ENCODE results near the gene MAPT.

The MAPT gene

GRCh38 chr17:45876539-45876938 lies 17.8 kb upstream of the MAPT start:
- no peak for TF ChIP-seq CTCF (IDR thresholded peaks at IDR 0.05)

DNA sequence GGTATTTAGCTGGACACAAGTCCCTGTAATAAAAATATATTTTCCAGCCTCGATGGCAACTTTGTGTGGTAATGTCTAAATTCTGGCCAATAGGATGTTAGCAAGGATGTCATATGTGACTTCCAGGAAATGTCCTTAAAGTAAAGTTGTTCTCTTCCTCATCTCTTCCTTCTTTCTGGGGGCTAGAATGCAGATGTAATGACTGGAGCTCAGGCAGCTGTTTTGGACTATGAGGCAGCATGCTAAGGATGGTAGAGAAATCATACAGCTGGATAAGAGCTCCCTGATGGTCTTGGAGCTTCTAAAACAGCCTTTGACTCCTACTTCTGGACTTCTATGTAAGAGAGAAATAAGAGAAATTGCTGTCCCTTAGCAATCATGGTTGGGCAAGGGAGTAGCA lies 16.9 kb upstream of the MAPT start:
- TF ChIP-seq CTCF (IDR thresholded peaks at IDR 0.05): no peak

- TF ChIP-seq CTCF (IDR thresholded peaks at IDR 0.05): no peak
Observed at GRCh38 chr17:45883063-45883462, 11.3 kb upstream of the MAPT start.

GRCh38 chr17:45886852-45887251 lies 7.5 kb upstream of the MAPT start:
- TF ChIP-seq CTCF (IDR thresholded peaks at IDR 0.05): no peak

DNA sequence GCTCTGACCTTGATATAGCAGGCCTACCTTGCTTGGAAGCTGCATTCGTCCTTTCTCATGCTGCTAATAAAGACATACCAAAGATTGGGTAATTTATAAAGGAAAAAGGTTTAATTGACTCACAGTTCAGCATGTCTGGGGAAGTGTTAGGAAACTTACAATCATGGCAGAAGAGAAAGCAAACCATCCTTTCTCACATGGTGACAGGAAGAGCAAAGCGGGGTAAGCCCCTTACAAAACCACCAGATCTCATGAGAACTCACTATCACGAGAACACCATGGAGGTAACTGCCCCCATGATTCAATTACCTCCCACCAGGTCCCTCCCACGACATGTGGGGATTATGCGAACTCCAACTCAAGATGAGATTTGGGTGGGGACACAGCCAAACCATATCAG lies 6.0 kb upstream of the MAPT start:
- TF ChIP-seq CTCF (IDR thresholded peaks at IDR 0.05): no peak

DNA sequence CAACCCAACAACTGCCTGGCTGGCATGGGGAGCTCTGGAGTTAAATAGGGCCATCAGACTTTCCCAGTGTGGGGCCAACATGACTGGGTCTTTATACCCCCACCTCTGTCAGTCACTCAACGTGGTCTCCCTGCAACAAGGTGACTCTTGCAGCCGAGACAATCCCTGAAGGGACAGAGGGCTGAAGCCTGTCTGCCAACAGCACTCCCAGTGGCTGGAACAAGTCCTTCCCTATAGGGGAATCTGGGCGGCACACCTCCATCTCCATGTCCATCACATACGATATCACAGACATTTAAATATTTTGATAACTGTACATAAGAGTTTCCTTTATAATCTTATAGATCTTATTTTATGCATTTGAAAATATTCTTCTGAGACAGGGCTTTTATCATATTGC lies 4.8 kb upstream of the MAPT start:
- peak; percentile 14; the same call in 1 of the 2 replicates for TF ChIP-seq CTCF (IDR thresholded peaks at IDR 0.05)

DNA sequence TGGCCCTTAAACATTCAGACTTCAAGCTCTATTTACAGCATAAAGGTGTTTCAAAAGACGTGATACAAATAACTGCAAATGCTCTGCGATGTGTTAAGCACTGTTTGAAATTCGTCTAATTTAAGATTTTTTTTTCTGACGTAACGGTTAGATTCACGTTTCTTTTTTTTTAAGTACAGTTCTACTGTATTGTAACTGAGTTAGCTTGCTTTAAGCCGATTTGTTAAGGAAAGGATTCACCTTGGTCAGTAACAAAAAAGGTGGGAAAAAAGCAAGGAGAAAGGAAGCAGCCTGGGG lies 681 bp upstream of the MAPT start:
- TF ChIP-seq CTCF (IDR thresholded peaks at IDR 0.05): no peak

- peak; percentile 40 for TF ChIP-seq CTCF (IDR thresholded peaks at IDR 0.05)
Observed at GRCh38 chr17:45895304-45895968, 1.1 kb downstream of the MAPT start.

All from LNCAP (cell line).